Esophagus (tissue), 2 donors: ENCODE measurements around the gene MEGF8. TPM values are rescaled to one million over a fixed set of nuclear protein-coding genes. Genes with fewer than 3 reads are reported as not detected.

Experiments
- H3K27ac ChIP-seq, 2 donors: one replicate each; pipeline ENCODE4 v1.5.1; 2013; ENCODE audit warnings: low read depth in 2 of 2, mild to moderate bottlenecking in 2 of 2, inconsistent platforms in 1 of 2, low read length in 1 of 2, moderate library complexity in 1 of 2
- H3K27me3 ChIP-seq, 2 donors: one replicate each; pipeline ENCODE4 v1.6.1; 2013; ENCODE audit warnings: low read length in 2 of 2, control low read depth in 1 of 2, mild to moderate bottlenecking in 1 of 2; ENCODE audit not compliant: insufficient read depth in 2 of 2, control insufficient read depth in 1 of 2
- H3K36me3 ChIP-seq, 2 donors: one replicate each; pipeline ENCODE4 v1.6.1; 2013; ENCODE audit warnings: low read length in 1 of 2; ENCODE audit not compliant: control insufficient read depth in 2 of 2, insufficient read depth in 2 of 2
- H3K4me1 ChIP-seq, 2 donors: one replicate each; pipeline ENCODE4 v1.6.1; 2013; ENCODE audit warnings: low read length in 1 of 2; ENCODE audit not compliant: control insufficient read depth in 2 of 2, insufficient read depth in 2 of 2
- H3K4me3 ChIP-seq, 2 donors: one replicate each; pipeline ENCODE4 v1.5.1; 2013; ENCODE audit warnings: low read length in 2 of 2, mild to moderate bottlenecking in 2 of 2, low read depth in 1 of 2, moderate library complexity in 1 of 2
- H3K9me3 ChIP-seq, 2 donors: one replicate each; pipeline ENCODE4 v1.6.1; 2013; ENCODE audit warnings: mild to moderate bottlenecking in 2 of 2, low read depth in 1 of 2, low read length in 1 of 2, moderate library complexity in 1 of 2; ENCODE audit not compliant: control insufficient read depth in 2 of 2, insufficient read depth in 1 of 2
- WGBS, 2 donors: extraction: QIAGEN DNeasy Blood & Tissue Kit; methylation state at CpG; one replicate each; pipeline ENCODE4 v1.1.7; 2013; 5-methylcytosine and 5-hydroxymethylcytosine counted together
- polyA plus RNA-seq, 2 donors: library from polyadenylated mRNA; stranded (reverse); fragments of 200-250 nt; gene quantifications; one replicate each; pipeline ENCODE4 v1.2.3, GENCODE V29; 2013
- donor health status: healthy with polysubstance abuse.
- donor health status: Bipolar disorder and iron deficiency.

The MEGF8 gene
- polyA plus RNA-seq, 2 donors = 4.4 to 8.6 TPM

DNA sequence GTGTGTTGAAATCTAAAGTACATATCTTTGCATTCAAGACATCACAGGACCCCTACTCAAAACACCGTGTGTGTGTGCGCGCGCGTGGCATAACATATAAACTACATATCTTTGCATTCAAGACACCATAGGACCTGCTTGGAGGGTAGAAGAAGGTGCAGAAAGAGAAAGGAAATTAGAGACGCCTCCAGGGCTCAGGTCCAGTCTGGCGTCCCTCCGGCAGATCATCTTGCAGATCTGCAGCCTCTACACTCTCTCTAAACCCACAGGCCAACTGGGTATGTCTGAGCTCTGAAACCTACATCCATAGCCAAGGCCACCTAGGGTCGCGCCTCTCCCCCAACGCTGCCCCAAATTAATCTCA lies 22.4 kb upstream of the MEGF8 start:
- H3K36me3 ChIP-seq = no peaks in the 10 kb centered on the region
- H3K27me3 ChIP-seq = no peaks in the 10 kb centered on the region
- peak overlapping the region in 1 of 2 donors; percentile 40 for H3K27ac ChIP-seq
- no peaks in the 10 kb centered on the region for H3K9me3 ChIP-seq
- peak overlapping the region; percentile 10 to 57 for H3K4me3 ChIP-seq
- 68 to 72% methylated on average over 11 of the region's 11 CpGs for WGBS, 2 donors
- H3K4me1 ChIP-seq = peaks cover 5% of the 10 kb centered on the region in 2 donors

GRCh38 chr19:42303876-42304275 lies 21.6 kb upstream of the MEGF8 start:
- 74 to 80% methylated on average over 8 of the region's 8 CpGs for WGBS, 2 donors

GRCh38 chr19:42306646-42307045 lies 18.8 kb upstream of the MEGF8 start:
- 93 to 94% methylated on average over 22 of the region's 22 CpGs for WGBS, 2 donors
- Histone ChIP-seq H3K27ac (no peak overlapping the region), H3K4me3 (no peak overlapping the region), H3K9me3 (no peaks in the 10 kb centered on the region), H3K27me3 (no peaks in the 10 kb centered on the region), H3K36me3 (no peaks in the 10 kb centered on the region), H3K4me1 (peaks cover 5% of the 10 kb centered on the region in 2 donors)

More at GRCh38 chr19:42303876-42304275, 21.6 kb upstream of the MEGF8 start:
- no peak overlapping the region for H3K27ac ChIP-seq
- no peaks in the 10 kb centered on the region for H3K36me3 ChIP-seq
- H3K9me3 ChIP-seq = no peaks in the 10 kb centered on the region
- H3K4me1 ChIP-seq = peaks cover 5% of the 10 kb centered on the region in 2 donors
- no peak overlapping the region for H3K4me3 ChIP-seq
- H3K27me3 ChIP-seq = no peaks in the 10 kb centered on the region

- Histone ChIP-seq H3K36me3 (no peaks in the 10 kb centered on the region), H3K9me3 (no peaks in the 10 kb centered on the region), H3K4me3 (no peak overlapping the region), H3K4me1 (peaks cover 8 to 9% of the 10 kb centered on the region in 2 donors), H3K27me3 (peaks cover 0 to 8% of the 10 kb centered on the region in 2 donors), H3K27ac (no peak overlapping the region)
- 88 to 90% methylated on average over 14 of the region's 14 CpGs for WGBS, 2 donors
These were observed 15.7 kb upstream of the MEGF8 start for GRCh38 chr19:42309686-42310085.

DNA sequence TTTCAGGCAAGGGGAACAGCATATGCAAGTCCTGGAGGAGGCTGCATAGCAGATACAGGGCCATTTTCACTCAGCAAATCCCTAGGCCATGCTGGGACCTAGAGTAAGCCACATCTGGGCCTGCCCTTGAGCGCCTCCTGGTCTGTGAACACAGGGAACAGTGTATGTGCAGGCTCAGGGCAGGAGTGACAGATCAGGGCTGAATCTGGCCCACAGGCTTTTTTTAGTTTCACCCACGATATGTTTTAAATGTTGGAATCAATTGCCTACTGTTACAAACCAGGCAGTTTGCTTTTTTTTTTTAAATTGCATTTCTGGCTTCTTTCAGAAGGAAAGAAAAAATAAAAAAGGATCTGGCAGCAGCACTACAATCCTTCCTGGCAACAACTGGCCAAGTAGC lies 13.8 kb upstream of the MEGF8 start:
- Histone ChIP-seq H3K4me1 (peaks cover 8 to 9% of the 10 kb centered on the region in 2 donors), H3K27me3 (peaks cover 0 to 9% of the 10 kb centered on the region in 2 donors), H3K36me3 (no peaks in the 10 kb centered on the region), H3K9me3 (no peaks in the 10 kb centered on the region), H3K27ac (no peak overlapping the region), H3K4me3 (no peak overlapping the region)
- WGBS, 2 donors = 68 to 86% methylated on average over 2 of the region's 2 CpGs

DNA sequence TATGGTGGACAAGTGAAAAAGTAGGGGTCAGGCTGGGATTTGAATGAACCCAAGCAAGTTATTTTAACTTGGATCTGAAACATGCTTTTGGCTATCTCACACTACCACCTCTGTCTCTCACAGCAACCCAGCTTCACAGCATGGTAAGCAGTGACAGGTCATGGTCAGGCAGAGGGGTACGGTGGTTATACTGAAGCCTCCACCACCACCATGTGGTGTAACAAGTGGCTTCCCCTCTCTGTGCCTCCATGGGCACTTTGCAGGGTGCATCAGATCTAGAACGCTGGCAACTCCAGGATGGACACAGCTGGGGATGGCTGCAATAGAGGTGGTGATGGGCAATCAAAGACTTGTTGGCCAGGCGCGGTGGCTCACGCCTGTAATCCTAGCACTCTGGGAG lies 13.1 kb upstream of the MEGF8 start:
- Histone ChIP-seq H3K9me3 (no peaks in the 10 kb centered on the region), H3K36me3 (no peaks in the 10 kb centered on the region), H3K27ac (no peak overlapping the region), H3K27me3 (peaks cover 0 to 9% of the 10 kb centered on the region in 2 donors), H3K4me1 (peaks cover 8 to 9% of the 10 kb centered on the region in 2 donors), H3K4me3 (no peak overlapping the region)
- WGBS, 2 donors = 82 to 87% methylated on average over 5 of the region's 5 CpGs

DNA sequence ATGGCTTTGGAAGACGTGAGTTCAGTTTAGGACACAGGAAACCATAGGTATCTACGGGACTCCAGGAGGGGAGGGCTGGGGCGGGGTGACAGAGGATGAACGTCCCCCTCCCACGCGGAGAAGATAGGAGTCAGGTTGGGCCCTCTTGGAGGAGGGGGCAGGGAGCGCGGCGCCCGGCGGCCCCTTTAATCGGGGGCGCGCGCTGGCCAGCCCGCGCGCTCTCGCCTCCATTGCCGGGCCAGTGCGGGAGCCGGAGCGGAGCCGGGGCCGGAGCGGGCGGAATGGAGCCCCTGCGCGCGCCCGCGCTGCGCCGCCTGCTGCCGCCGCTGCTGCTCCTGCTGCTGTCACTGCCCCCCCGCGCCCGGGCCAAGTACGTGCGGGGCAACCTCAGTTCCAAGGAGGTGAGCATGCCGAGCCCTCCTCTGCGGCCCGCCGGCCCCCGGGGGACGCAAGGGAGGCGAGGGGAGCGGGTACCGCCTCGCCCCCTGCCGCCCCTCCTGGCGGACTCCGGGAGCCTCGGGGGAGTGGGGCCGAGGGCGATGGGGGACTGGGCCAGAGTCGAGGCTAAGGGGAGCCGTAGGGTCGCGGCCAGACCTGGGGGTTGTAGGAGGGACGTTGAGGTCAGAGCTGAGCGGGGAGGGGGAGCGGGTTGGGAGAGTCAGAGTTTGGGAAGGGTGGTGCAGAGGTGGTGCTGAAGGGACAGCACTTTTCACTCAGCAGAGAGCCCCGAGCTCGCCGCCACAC lies 12.2 kb upstream of the MEGF8 start, which contains the start of gene TMEM145:
Gene TMEM145, plus strand, starts transcription at position 214 of the 744 bp plus-strand sequence. Its CDS starts 68 bp downstream, at position 282.
- Histone ChIP-seq H3K4me1 (peaks cover 8 to 9% of the 10 kb centered on the region in 2 donors), H3K27ac (no peak within 1 kb of the TSS), H3K9me3 (no peaks in the 10 kb centered on the region), H3K27me3 (peaks cover 0 to 9% of the 10 kb centered on the region in 2 donors), H3K4me3 (peak within 1 kb of the TSS in 1 of 2 donors; percentile 52), H3K36me3 (no peaks in the 10 kb centered on the region)
- WGBS, 2 donors = 1 to 2% methylated on average over 59 to 67 of the region's 67 CpGs

- H3K27ac ChIP-seq = no peak overlapping the region
- no peaks in the 10 kb centered on the region for H3K36me3 ChIP-seq
- H3K9me3 ChIP-seq = no peaks in the 10 kb centered on the region
- no peak overlapping the region for H3K4me3 ChIP-seq
- 33 to 36% methylated on average over 26 of the region's 26 CpGs for WGBS, 2 donors
- peaks cover 8 to 9% of the 10 kb centered on the region in 2 donors for H3K4me1 ChIP-seq
- peaks cover 0 to 9% of the 10 kb centered on the region in 2 donors for H3K27me3 ChIP-seq
These were observed 11.3 kb upstream of the MEGF8 start for GRCh38 chr19:42313840-42314755.

DNA sequence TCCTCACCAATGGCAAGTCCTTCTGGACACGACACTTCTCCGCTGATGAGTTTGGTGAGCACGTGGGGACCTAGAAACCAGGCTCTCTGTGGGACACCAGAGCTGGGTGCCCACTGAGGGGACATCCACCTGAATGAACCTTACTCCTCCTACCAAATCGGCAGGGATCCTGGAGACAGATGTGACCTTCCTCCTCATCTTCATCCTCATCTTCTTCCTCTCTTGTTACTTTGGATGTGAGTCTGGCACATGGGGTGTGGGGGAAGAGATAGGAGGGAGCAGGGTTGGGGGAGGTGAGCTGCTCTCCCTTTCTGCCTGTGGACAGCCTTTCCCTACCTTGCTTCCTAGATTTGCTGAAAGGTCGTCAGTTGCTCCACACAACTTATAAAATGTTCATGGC lies 10.4 kb upstream of the MEGF8 start:
- H3K4me1 ChIP-seq = peaks cover 8 to 9% of the 10 kb centered on the region in 2 donors
- H3K9me3 ChIP-seq = no peaks in the 10 kb centered on the region
- WGBS, 2 donors = 75 to 79% methylated on average over 5 of the region's 5 CpGs
- H3K27me3 ChIP-seq = peaks cover 0 to 9% of the 10 kb centered on the region in 2 donors
- no peak overlapping the region for H3K27ac ChIP-seq
- no peak overlapping the region for H3K4me3 ChIP-seq
- H3K36me3 ChIP-seq = no peaks in the 10 kb centered on the region
